ENCODE data around the gene CARMIL1.

DNA sequence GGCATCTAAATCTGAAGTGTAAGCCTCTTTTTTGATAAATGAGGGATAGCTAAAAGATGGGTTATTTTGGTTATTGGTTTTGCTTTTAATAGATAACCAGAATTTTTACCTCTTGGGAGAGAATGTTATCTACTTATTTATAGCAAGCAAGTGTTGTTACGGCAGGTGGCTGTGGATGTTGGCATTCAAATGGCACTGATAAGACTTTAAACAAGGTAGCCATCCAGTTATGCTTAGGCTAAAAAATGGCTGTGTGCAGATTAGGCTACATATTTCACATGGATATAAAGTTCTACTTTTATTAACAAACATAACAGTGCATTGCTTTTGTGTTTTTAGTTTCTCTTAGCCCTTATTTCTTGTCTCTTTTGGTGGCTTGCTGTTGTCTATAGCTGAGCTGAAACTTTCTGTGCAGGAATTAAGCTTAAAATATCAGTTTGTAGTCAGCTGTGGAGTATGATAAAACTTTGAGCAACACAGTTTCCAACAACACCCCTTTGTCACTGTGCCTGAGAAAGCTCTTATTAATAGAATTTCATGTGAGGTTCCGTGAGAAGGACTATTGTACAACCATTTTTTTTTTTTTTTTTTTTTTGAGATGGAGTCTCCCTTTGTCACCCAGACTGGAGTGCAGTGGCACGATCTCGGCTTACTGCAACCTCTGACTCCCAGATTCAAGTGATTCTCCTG lies 28.8 kb downstream of the CARMIL1 start:
- TF ChIP-seq CTCF (IDR thresholded peaks at IDR 0.05 in 8 of 11, conservative IDR thresholded peaks at IDR 0.05 in 3 of 11) (no peak), POLR2AphosphoS5 (IDR thresholded peaks at IDR 0.05) (no peak), POLR2A (IDR thresholded peaks at IDR 0.05) (no peak)

Data from spleen (tissue), 7 donors.